DMS79 (cell line): ENCODE results near the gene DDX47.
"Not testable (repeated sequence)": the region's sequence is repeated elsewhere in the genome, so short reads cannot be mapped to it uniquely, and the experiment has no call there.

Source experiments
- DNase-seq: peaks from one replicate; lab custom pipeline; 2025; lab: John Stamatoyannopoulos, UW

The DDX47 gene

DNA sequence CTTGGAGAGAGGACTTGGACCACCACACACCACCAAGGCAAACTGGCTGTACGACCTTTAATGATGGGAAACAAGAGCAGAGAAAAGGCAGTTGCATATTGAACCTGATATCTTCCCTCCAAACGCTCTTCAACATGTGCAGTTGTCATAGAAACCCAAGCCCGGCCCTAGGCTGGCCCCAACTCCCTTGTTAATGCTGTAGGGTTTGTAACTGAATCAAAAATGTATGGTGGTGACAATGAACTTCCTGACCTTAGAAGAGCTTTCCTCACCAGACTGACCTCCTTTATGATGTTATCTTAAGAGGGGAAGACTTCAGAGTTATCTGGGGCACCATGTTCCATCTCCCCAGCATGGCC, 15.4 kb upstream of the DDX47 start:
- DNase-seq: no peak

DNA sequence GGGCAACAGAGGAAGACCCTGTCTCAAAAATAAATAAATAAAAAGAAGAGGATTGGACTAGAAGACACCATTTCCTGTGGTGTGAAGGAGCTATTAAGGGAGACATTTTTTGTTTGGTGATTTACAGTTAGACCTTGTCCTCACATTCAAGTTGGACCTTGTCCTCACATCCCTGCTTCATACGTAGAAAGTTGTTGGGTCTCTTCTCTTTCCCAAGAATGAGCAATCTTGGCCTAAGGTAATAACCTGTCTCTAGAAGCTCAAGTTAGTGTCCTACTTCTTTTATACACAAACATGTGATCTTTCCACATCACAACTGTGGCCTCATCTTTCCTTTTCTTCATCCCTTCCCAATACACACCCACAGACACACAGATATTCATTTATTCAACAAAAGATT, 14.7 kb upstream of the DDX47 start:
- DNase-seq: no peak

DNA sequence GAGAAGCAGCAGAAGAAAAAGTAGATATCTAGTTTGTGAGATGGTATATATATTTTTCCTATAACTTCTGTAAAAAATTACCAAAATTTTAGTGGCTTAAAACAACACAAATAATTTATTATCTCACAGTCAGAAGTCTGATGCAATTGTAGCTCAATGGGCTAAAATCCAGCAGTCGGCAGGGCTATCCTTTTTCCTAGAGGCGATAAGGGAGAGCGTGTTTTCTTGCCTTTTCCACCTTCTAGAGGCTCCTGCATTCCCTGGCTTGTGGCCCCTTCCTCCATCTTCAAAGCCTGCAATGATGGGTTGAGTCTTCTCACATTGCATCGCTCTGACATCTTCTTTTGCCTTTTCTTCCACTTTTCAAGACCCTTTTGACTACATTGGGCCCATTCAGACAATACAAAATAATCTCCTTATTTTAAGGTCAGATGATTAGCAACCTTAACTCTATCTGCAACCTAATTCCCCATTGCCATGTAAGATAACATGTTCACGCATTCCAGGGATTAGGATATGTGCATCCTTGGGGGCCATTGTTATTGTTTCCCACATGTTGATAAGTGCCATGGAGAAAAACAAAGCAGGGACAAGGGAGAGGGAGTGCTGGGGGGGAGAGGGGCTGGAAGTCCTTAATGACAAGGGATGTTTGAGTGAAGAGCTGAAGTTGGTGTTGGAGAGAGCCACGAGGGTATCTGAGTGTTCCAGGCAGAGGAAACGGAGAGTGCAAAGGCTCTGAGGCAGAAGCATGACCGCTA, 13.8 kb upstream of the DDX47 start:
- DNase-seq: no peak

DNA sequence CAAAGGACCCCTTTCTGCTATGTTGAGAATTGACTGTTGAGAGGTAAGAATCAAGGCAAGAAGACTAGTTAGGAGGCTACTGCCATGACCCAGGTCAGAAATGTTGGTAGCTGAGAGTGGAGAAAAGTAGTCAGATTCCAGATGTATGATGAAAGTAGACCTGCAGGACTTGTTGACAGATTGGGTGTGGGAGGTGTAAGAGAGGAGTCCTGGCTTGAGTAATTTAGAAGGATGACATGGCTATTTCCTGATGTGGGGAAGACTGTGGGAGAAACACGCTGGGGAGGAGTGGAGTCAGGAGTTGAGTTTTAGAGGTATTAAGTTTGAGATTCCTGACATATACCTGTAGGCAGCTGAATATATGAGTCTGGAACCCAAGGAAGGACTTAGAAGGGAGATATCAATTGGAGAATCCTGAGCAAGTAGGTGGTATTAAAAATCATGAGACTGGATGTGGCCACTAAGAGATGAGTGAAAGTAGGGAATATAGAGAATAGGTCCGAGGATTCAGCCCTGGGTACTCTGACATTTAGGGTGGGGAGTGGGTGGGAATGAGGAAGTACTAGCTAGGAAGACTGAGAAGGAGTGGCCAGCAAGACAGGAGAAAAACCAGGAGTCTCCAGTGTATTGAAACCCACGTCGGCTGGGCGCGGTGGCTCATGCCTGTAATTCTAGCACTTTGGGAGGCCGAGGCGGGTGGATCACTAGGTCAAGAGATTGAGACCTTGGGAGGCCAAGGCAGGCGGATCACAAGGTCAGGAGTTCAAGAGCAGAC, 12.6 kb upstream of the DDX47 start:
- no peak for DNase-seq

DNA sequence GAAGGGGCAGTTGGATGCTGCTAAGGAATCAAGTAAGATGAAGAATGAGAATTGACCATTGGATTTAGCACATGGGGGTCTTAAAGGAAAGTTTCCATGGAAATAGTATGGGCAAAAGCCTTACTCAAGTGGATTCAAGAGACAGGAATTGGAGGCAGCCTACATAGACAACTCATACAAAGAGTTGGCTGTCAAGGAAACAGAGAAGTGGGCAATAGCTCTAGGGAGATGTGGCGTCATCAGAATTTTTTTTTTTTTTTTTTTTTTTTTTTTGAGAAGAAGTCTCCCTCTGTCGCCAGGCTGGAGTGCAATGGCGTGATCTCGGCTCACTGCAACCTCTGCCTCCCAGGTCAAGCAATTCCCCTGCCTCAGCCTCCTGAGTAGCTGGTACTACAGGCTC, 11.5 kb upstream of the DDX47 start:
- DNase-seq: not testable (repeated sequence)

DNA sequence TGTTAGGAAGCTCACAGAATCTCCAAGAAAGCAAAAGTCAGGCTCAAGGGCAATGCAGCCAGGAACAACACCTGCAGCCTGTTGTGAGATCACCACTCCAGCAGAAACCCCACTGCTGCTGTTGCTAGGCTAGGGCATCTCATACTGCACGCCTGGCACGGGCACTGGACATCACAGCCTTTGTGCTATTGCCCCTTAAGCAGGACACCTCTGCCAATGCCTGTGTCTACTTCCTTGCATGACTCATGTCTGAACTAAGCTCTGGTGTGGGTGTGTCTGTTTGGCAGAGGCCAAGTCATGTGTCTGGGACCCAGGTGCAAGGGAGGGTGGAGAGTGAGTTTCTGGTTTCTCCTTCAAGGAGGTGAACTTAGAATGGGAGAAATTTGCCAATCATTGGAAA, 10.0 kb upstream of the DDX47 start:
- DNase-seq: peak; percentile 79

DNA sequence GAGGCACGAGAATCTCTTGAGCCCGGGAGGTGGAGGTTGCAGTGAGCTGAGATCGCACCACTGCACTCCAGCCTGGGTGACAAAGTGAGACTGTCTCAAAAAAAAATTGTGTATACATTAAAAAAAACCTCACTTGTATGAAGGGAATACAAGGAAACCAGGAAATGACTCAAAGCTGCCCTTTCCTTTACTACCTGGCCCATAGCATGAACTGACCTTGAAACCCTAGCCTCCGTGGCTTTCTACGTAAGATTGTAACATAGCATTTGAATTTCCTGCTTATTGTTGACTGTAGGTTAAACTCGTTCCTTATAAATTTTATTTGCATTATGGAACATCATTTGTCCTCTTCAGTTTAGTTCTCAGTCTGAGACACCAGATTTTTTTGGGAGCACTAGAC, 9.1 kb upstream of the DDX47 start:
- no peak for DNase-seq

DNA sequence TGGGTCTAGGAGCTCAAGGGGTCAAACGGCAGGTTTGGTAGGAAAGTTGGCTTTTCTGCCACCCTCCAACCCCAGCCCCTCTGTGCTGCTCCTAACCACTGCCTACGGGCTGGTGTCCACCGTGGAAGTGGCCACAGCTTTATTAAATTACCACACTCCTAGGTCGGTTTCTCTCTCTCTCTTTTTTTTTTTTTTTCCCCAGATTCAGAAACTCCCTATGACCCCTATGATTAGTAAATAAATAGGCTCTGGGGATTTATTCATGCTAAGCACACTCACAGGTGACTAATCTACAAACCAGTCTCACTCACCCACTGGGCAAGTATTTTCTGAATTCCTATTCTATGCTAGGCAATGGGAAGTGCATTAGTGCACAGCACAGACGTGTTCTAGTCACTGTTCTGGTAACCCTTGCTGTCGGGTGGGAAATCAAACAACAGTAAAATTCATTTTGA, 8.7 kb upstream of the DDX47 start:
- no peak for DNase-seq

DNA sequence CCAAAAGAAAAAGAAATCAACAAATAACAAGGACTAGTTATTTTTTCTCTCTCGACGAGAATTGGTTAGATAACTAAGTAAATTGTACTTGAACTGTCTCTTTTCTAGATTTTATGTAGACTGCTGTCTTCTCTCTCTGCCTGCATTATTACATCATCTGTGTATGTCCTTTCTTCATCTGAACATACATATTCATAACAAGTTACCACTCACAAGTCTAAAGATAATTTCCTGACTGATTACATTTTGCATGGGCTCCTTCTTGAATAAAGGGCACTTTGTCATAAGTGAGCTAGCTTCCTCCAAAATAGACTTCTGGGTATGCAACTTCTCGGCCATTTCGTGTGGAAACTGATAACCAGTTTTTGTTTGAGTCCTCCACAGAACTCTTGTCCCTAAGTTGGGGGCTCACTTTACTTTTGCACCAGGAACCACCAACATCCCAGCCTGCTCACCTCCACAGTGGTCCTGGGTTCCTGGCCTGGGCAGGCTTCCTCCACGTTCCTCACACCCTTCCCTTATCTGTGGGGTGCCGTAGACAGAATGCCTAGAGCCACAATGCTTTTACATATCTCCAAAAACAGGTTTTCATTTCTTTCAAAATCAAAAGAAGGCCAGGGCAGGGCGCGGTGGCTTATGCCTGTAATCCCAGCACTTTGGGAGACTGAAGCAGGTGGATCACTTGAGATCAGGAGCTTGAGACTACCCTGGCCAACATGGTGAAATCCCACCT, 6.2 kb upstream of the DDX47 start:
- no peak for DNase-seq

DNA sequence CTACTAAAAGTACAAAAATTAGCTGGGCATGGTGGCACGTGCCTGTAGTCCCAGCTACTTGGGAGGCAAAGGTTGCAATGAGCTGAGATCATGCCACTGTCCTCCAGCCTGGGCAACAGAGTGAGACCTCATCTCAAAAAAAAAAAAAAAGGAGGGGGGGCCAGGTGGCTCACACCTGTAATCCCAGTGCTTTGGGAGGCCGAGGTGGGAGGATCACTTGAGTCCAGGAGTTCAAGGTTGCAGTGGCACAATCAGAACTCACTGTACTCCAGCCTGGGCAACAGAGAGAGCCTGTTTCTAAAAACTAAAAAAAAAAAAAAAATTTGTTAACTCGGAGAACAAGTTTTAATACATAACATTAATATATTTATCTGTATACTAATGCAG, 5.6 kb upstream of the DDX47 start:
- not testable (repeated sequence) for DNase-seq

DNA sequence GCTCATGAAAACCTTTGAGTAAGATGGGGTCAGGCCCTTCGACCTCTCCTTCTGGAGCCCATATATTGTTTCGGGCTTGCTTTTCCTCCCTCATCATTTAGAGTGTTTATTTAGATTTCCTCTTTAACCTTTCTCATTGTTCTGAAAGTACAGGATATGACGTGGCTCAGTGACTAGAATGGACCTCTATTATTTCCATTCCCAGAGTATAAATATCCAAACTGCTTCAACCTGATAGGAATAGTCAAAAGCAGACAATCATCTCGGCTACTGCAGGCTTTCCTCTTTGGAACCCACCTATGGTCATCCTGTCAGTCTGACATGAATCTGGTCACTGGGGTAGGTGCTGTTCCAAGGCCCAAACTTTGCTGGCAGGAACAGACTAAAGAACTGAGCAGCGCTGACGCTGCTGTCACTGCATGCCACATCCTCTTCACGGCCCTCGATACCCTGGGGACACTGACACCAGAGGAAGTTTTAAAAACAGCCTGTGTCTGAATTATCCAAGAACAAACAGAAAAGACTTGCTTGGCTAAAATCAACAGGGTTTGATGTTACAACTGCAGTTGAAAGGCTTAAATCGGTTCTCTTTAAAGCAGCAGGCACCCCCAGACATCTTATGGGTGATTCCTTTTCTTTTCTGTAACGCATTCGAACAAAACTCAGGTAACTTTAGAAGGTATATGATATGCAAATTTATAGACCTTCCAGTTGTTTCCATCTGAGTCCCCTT, 5.0 kb upstream of the DDX47 start:
- no peak for DNase-seq

GRCh38 chr12:12810553-12811021, 2.6 kb upstream of the DDX47 start:
- DNase-seq: no peak

DNA sequence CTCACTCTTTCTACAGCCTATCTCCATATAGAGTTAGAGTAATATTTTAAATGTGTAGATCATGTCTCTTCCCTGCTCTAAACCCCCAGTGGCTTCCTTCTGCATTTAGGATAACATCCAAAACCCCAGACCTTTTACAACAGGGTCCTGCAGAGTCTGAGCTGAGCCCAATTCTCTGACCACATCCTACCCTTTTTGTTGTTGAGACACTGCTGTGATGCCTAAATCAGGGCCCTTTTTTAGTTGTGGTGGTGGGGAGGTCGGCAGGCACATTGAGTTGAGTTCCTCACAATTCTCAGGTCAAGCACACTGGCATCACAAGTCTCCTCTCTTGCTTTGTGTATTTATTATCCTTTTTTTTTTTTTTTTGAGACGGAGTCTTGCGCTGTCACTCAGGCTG, 1.8 kb upstream of the DDX47 start:
- no peak for DNase-seq

DNA sequence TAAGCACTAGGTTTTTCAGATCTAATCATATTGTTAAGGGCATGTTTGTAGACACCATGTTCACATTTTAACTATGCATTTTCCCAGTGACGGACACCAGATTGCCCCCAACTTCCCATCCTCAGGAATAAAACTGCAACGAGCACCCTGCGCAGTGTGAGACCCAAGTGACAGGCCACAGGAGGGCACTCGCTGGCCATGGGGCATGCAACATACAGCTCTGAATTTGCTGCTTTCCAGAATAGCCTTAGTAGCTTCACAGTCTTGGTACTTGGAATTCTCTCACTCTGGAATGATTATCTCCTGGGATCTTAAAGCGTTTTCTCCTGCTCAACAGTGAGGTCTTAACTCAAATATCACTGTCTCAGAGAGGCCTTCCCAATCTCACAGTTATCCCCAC, 972 bp upstream of the DDX47 start:
- DNase-seq: no peak

GRCh38 chr12:12812618-12813119, 477 bp upstream of the DDX47 start:
- DNase-seq: no peak

- no peak for DNase-seq
Observed at GRCh38 chr12:12817616-12818015, 4.5 kb downstream of the DDX47 start.

DNA sequence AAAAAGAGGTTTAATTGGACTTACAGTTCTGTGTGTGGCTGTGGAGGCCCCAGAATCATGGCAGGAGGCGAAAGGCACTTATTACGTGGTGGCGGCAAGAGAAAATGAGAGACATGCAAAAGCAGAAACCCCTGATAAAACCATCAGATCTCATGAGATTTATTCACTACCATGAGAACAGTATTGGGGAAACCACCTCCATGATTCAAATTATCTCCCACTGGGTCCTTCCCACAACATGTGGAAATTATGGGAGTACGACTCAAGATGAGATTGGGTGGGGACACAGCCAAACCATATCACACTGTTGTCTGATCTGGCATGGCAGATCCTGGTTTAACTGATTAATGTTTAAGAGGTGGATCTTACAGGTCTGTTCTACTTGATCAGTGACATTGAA, 5.6 kb downstream of the DDX47 start:
- no peak for DNase-seq

DNA sequence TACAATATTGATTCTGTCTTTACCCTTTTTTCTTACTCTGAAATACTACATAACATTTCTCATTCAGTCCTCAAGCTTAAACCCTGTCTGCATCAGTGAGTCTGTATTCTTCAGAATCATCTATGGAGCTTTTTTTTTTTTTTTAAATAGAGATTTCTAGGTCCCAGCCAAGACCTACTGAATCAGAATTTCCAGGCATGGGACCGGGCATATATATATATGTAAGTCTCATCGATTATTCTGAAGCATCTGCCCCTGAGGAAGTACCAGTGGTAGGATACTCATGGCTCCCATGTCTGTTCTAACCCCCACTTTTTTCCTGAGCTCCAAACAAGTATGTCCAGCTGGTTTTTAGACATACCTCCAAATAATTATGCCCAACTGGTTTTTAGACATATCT, 6.1 kb downstream of the DDX47 start:
- no peak for DNase-seq

GRCh38 chr12:12819752-12820311, 6.7 kb downstream of the DDX47 start:
- DNase-seq: no peak

DNA sequence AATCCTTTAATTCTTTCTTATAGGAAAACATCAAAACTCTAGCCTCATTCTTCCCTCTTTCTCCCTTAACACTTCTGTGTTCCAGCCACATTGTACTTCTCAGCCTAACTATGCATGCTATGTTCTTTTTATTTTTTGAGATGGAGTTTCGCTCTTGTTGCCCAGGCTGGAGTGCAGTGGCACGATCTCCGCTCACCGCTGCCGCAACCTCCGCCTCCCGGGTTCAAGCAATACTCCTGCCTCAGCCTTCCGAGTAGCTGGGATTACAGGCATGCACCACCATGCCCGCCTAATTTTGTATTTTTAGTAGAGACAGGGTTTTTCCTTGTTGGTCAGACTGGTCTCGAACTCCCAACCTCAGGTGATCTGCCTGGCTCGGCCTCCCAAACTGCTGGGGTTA, 7.2 kb downstream of the DDX47 start:
- not testable (repeated sequence) for DNase-seq

- peak; percentile 18 for DNase-seq
Observed at GRCh38 chr12:12821975-12822374, 8.8 kb downstream of the DDX47 start.

GRCh38 chr12:12822886-12823285, 9.7 kb downstream of the DDX47 start:
- no peak for DNase-seq
